Measurements from ENCODE around the gene PEX6.

DNA sequence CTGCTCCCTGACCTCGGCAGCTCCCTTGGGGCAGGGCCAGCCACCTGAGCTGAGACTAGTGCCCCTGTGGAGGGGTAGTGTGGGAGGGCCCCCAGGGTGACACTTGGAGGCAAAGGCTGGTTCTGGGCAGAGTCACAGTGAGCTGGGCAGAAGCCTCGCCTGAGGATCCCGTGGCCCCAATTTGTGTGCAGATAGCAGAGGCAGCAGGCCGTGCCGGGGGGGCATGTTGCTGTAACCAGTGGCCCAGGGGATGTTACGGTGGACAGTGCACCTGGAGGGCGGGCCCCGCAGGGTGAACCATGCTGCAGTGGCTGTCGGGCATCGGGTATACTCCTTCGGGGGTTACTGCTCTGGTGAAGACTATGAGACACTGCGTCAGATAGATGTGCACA is 38.0 kb upstream of the PEX6 start:
- no peak for TF ChIP-seq CTCF (IDR thresholded peaks at IDR 0.05)
- TF ChIP-seq GATA3 (IDR thresholded peaks at IDR 0.05; ENCODE audit: borderline replicate concordance) = no peak
- no peak for TF ChIP-seq POLR2A (IDR thresholded peaks at IDR 0.05; ENCODE audit: low read length)
- TF ChIP-seq MAZ (IDR thresholded peaks at IDR 0.05; ENCODE audit: borderline replicate concordance, low read depth, low read length) = no peak
- no peak for TF ChIP-seq BHLHE40 (IDR thresholded peaks at IDR 0.05; ENCODE audit: low read depth, low read length)
- TF ChIP-seq BCL3 (IDR thresholded peaks at IDR 0.05) = no peak
- no peak for TF ChIP-seq CHD2 (IDR thresholded peaks at IDR 0.05; ENCODE audit: low read length, partially characterized antibody)
- no peak for TF ChIP-seq ELK1 (IDR thresholded peaks at IDR 0.05; ENCODE audit: low read depth, low read length)
- no peak for TF ChIP-seq EP300 (IDR thresholded peaks at IDR 0.05)
- TF ChIP-seq FOSL2 (IDR thresholded peaks at IDR 0.05) = no peak
- no peak for TF ChIP-seq FOSL2 (CRISPR knock-in tag; IDR thresholded peaks at IDR 0.05)
- no peak for TF ChIP-seq POLR2AphosphoS2 (conservative IDR thresholded peaks at IDR 0.05; ENCODE audit: low read length)
- TF ChIP-seq REST (IDR thresholded peaks at IDR 0.05) = no peak
